Activated B cell treated with CpG ODN at 0.5 μM for 24 hours (primary cell): ENCODE results near the gene TIMP3. TPM values are rescaled to one million over a fixed set of nuclear protein-coding genes. Genes with fewer than 3 reads are reported as not detected.

Experiments used
- ATAC-seq: fragments of 200-7000 bp; cut with Tn5 transposase; one replicate; pipeline ENCODE4 v1.10.0; 2021; ENCODE audit warnings: low read depth, mild to moderate bottlenecking, moderate library complexity
- CTCF ChIA-PET: fragments of 350-600 bp; sonication (Branson Sonifier 250); formaldehyde crosslinking; loops from one replicate; lab custom pipeline; 2021; ENCODE audit warnings: antibody characterized with exemption; lab: Charles Lee
- POLR2A ChIA-PET: fragments of 350-600 bp; sonication (Branson Sonifier 250); formaldehyde crosslinking; loops from one replicate; lab custom pipeline; 2021; ENCODE audit warnings: antibody characterized with exemption; lab: Charles Lee
- DNase-seq: peaks from one replicate; pipeline ENCODE4 v3.0.0; 2022
- H3K27ac Mint-ChIP-seq: one replicate; pipeline ENCODE4 v1.8.0; 2020; ENCODE audit warnings: mixed read lengths
- H3K27me3 Mint-ChIP-seq: one replicate; pipeline ENCODE4 v1.8.0; 2021; ENCODE audit warnings: mixed read lengths
- H3K36me3 Mint-ChIP-seq: one replicate; pipeline ENCODE4 v1.8.0; 2021; ENCODE audit warnings: low read depth, mixed read lengths
- H3K4me1 Mint-ChIP-seq: one replicate; pipeline ENCODE4 v1.8.0; 2021; ENCODE audit warnings: mixed read lengths
- H3K4me3 Mint-ChIP-seq: one replicate; pipeline ENCODE4 v1.8.0; 2020; ENCODE audit warnings: mild to moderate bottlenecking, mixed read lengths
- H3K9me3 Mint-ChIP-seq: one replicate; pipeline ENCODE4 v1.8.0; 2020; ENCODE audit warnings: mixed read lengths
- intact Hi-C: fragments of 100-400 bp; cut with micrococcal nuclease; formaldehyde crosslinking; loops from one replicate; pipeline ENCODE4 v1.15.1; 2024
- total RNA-seq: library from RNA; stranded (reverse); gene quantifications from 2 replicates; pipeline ENCODE4 v1.2.3, GENCODE V29; 2022
- TF ChIP-seq, protein P1 (sequence below): fragments of 200-600 bp; IDR thresholded peaks from one replicate; pipeline ENCODE4 v1.8.0; 2022; ENCODE audit warnings: antibody characterized with exemption, mild to moderate bottlenecking

The TIMP3 gene
- total RNA-seq, 1 donor from 2014 or later: not detected

- peaks cover 3% of the 10 kb centered on the region for H3K27me3 Mint-ChIP-seq
- ChIA-PET POLR2A (no interaction called here), CTCF (no interaction called here)
- H3K4me1 Mint-ChIP-seq: peaks cover under 1% of the 10 kb centered on the region
- H3K27ac Mint-ChIP-seq: no peak overlapping the region
- no peak for DNase-seq
- H3K9me3 Mint-ChIP-seq: no peaks in the 10 kb centered on the region
- H3K4me3 Mint-ChIP-seq: no peak overlapping the region
- H3K36me3 Mint-ChIP-seq: no peaks in the 10 kb centered on the region
- TF ChIP-seq, protein P1, sequence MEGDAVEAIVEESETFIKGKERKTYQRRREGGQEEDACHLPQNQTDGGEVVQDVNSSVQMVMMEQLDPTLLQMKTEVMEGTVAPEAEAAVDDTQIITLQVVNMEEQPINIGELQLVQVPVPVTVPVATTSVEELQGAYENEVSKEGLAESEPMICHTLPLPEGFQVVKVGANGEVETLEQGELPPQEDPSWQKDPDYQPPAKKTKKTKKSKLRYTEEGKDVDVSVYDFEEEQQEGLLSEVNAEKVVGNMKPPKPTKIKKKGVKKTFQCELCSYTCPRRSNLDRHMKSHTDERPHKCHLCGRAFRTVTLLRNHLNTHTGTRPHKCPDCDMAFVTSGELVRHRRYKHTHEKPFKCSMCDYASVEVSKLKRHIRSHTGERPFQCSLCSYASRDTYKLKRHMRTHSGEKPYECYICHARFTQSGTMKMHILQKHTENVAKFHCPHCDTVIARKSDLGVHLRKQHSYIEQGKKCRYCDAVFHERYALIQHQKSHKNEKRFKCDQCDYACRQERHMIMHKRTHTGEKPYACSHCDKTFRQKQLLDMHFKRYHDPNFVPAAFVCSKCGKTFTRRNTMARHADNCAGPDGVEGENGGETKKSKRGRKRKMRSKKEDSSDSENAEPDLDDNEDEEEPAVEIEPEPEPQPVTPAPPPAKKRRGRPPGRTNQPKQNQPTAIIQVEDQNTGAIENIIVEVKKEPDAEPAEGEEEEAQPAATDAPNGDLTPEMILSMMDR: no peak
- intact Hi-C loops: no loop called here
- no peak for ATAC-seq
Measured at GRCh38 chr22:32837142-32837541, 35.6 kb downstream of the TIMP3 start.

DNA sequence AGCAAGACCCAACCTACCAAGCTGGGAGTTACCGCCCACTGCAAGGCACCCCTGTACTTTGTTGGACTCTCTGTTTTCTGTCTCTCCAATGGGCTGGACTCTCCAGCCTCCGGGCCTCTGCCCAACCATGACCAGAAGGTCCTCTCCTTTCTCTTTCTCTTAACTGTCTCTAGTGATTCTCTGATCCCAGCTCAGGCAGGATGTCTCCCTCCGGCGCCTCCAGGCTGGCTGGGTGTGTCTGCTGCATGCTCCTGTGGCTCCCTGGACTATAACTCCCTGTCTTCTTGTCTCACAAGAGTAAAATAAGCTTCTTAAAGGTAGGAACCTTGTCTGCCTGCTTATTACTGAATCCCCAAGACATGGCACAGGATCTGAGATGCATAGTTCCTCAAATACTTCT lies 36.3 kb downstream of the TIMP3 start:
- no peaks in the 10 kb centered on the region for H3K4me1 Mint-ChIP-seq
- ATAC-seq (no peak), DNase-seq (no peak)
- ChIA-PET CTCF (no interaction called here), POLR2A (no interaction called here)
- TF ChIP-seq, protein P1: no peak
- H3K9me3 Mint-ChIP-seq: no peaks in the 10 kb centered on the region
- peaks cover 3% of the 10 kb centered on the region for H3K27me3 Mint-ChIP-seq
- H3K36me3 Mint-ChIP-seq: no peaks in the 10 kb centered on the region
- H3K4me3 Mint-ChIP-seq: no peak overlapping the region
- intact Hi-C loops: no loop called here
- H3K27ac Mint-ChIP-seq: no peak overlapping the region

- intact Hi-C loops: no loop called here
- ATAC-seq: no peak
- Mint-ChIP-seq H3K36me3 (no peaks in the 10 kb centered on the region), H3K27ac (no peak overlapping the region), H3K4me3 (no peak overlapping the region), H3K27me3 (peaks cover 9% of the 10 kb centered on the region), H3K9me3 (no peaks in the 10 kb centered on the region), H3K4me1 (no peaks in the 10 kb centered on the region)
- no peak for DNase-seq
- TF ChIP-seq, protein P1: no peak
- POLR2A ChIA-PET: no interaction called here
- CTCF ChIA-PET: no interaction called here
Measured at GRCh38 chr22:32839831-32840584, 38.5 kb downstream of the TIMP3 start.

DNA sequence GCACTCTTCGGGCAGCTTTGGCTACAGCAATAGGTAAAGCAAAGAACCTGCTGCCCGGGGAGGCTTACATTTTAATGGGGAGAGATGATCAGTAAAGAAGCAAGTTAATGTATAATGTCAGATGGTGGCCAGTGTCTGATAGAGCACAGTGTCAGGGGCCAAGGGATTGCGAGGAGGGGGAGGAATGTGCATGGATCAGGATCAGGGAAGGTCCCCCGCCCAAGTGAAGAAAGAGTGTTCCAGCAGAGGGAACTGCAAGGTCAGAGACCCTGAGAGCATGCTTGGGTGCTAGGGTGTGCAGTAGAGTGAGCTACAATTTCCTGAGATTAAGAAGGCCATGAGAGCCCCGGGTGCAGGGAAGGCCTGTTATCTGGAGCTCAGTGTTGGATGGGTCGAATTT lies 39.7 kb downstream of the TIMP3 start:
- POLR2A ChIA-PET: no interaction called here
- Mint-ChIP-seq H3K4me1 (no peaks in the 10 kb centered on the region), H3K4me3 (no peak overlapping the region), H3K27ac (no peak overlapping the region), H3K36me3 (no peaks in the 10 kb centered on the region), H3K9me3 (no peaks in the 10 kb centered on the region), H3K27me3 (peaks cover 9% of the 10 kb centered on the region)
- CTCF ChIA-PET: no interaction called here
- intact Hi-C loops: no loop called here
- TF ChIP-seq, protein P1: no peak
- ATAC-seq (no peak), DNase-seq (no peak)

- intact Hi-C loops: no loop called here
- ATAC-seq (no peak), DNase-seq (no peak)
- ChIA-PET CTCF (no interaction called here), POLR2A (no interaction called here)
- Mint-ChIP-seq H3K27ac (no peak overlapping the region), H3K36me3 (no peaks in the 10 kb centered on the region), H3K4me1 (no peaks in the 10 kb centered on the region), H3K27me3 (peaks cover 9% of the 10 kb centered on the region), H3K9me3 (no peaks in the 10 kb centered on the region), H3K4me3 (no peak overlapping the region)
- TF ChIP-seq, protein P1: no peak
Measured at GRCh38 chr22:32842486-32842885, 41.0 kb downstream of the TIMP3 start.
